ENCODE data around the gene GJC2. TPM values are rescaled to one million over a fixed set of nuclear protein-coding genes. Genes with fewer than 3 reads are reported as not detected.

The GJC2 gene
- total RNA-seq: 10 to 100 TPM; 10.4 to 17.1 TPM
- 10 to 100 TPM; 19.1 to 20.3 TPM for polyA plus RNA-seq (ENCODE audit: insufficient read length in 2 of 2)
- long read RNA-seq, donor 1, transcript GJC2-201 (2 exons, 2,243 nt): major isoform, 15 of 34 reads
- long read RNA-seq, donor 1, partial matches to known transcripts: 19 of 34 reads
- long read RNA-seq, donor 1, other reads (novel, unspliced or antisense): 0 of 34 reads
- long read RNA-seq, donor 2: 0 reads
- long read RNA-seq, donor 3, partial matches to known transcripts: 0 of 3 reads
- long read RNA-seq, donor 3, other reads (novel, unspliced or antisense): 0 of 3 reads
- long read RNA-seq, donor 4, partial matches to known transcripts: 0 of 2 reads
- long read RNA-seq, donor 4, other reads (novel, unspliced or antisense): 0 of 2 reads

GRCh38 chr1:228149406-228150119, at the start of gene GJC2:
TSS of gene GJC2 (plus strand) at chr1:228149930. CDS start at chr1:228157759, 7,829 bp downstream.
- Histone ChIP-seq H3K9me3 (ENCODE audit: control insufficient read depth, insufficient read depth, low read length) (no peaks in the 10 kb centered on the region), H3K4me3 (ENCODE audit: low read depth, low read length) (no peak within 1 kb of the TSS), H3K27ac (ENCODE audit: low read depth, low read length) (peak within 1 kb of the TSS; percentile 40), H3K4me1 (ENCODE audit: control insufficient read depth, insufficient read depth, low read length) (peaks cover 39% of the 10 kb centered on the region), H3K36me3 (ENCODE audit: control insufficient read depth, insufficient read depth, low read length) (peaks cover 83% of the 10 kb centered on the region), H3K27me3 (ENCODE audit: control insufficient read depth, insufficient read depth, low read length) (no peaks in the 10 kb centered on the region)
- DNase-seq (ENCODE audit: low read depth in 4 of 6, low spot score in 6 of 6): no peak
- WGBS (ENCODE audit: insufficient coverage): 50% methylated on average over 16 of the region's 17 CpGs

GRCh38 chr1:228100822-228101613, 48.7 kb upstream of the GJC2 start:
- peaks cover 73% of the 10 kb centered on the region for H3K36me3 ChIP-seq (ENCODE audit: control insufficient read depth, insufficient read depth, low read length)
- peaks cover 23% of the 10 kb centered on the region for H3K4me1 ChIP-seq (ENCODE audit: control insufficient read depth, insufficient read depth, low read length)
- DNase-seq (ENCODE audit: low read depth in 4 of 6, low spot score in 6 of 6): no peak
- WGBS (ENCODE audit: insufficient coverage): 85% methylated on average over 8 of the region's 12 CpGs
- H3K27ac ChIP-seq (ENCODE audit: low read depth, low read length): no peak overlapping the region
- H3K4me3 ChIP-seq (ENCODE audit: low read depth, low read length): no peak overlapping the region
- H3K9me3 ChIP-seq (ENCODE audit: control insufficient read depth, insufficient read depth, low read length): no peaks in the 10 kb centered on the region
- no peaks in the 10 kb centered on the region for H3K27me3 ChIP-seq (ENCODE audit: control insufficient read depth, insufficient read depth, low read length)

GRCh38 chr1:228101614-228101993, 48.1 kb upstream of the GJC2 start:
- Histone ChIP-seq H3K9me3 (ENCODE audit: control insufficient read depth, insufficient read depth, low read length) (no peaks in the 10 kb centered on the region), H3K27me3 (ENCODE audit: control insufficient read depth, insufficient read depth, low read length) (no peaks in the 10 kb centered on the region), H3K36me3 (ENCODE audit: control insufficient read depth, insufficient read depth, low read length) (peaks cover 73% of the 10 kb centered on the region), H3K4me1 (ENCODE audit: control insufficient read depth, insufficient read depth, low read length) (peaks cover 23% of the 10 kb centered on the region), H3K4me3 (ENCODE audit: low read depth, low read length) (peak overlapping the region; percentile 71), H3K27ac (ENCODE audit: low read depth, low read length) (no peak overlapping the region)
- WGBS (ENCODE audit: insufficient coverage): 70% methylated on average over 10 of the region's 15 CpGs
- no peak for DNase-seq (ENCODE audit: low read depth in 4 of 6, low spot score in 6 of 6)

- H3K36me3 ChIP-seq (ENCODE audit: control insufficient read depth, insufficient read depth, low read length): peaks cover 72% of the 10 kb centered on the region
- no peaks in the 10 kb centered on the region for H3K9me3 ChIP-seq (ENCODE audit: control insufficient read depth, insufficient read depth, low read length)
- H3K4me1 ChIP-seq (ENCODE audit: control insufficient read depth, insufficient read depth, low read length): peaks cover 23% of the 10 kb centered on the region
- WGBS (ENCODE audit: insufficient coverage): 5% methylated on average over 68 of the region's 73 CpGs
- no peak overlapping the region for H3K27ac ChIP-seq (ENCODE audit: low read depth, low read length)
- peak overlapping the region; percentile 71 for H3K4me3 ChIP-seq (ENCODE audit: low read depth, low read length)
- DNase-seq (ENCODE audit: low read depth in 4 of 6, low spot score in 6 of 6): peak in 1 of 6 donors; percentile 16
- H3K27me3 ChIP-seq (ENCODE audit: control insufficient read depth, insufficient read depth, low read length): no peaks in the 10 kb centered on the region
Measured at GRCh38 chr1:228101994-228102790, 47.5 kb upstream of the GJC2 start.

GRCh38 chr1:228102791-228103620, 46.7 kb upstream of the GJC2 start, which contains the start of gene C1orf35:
TSS of gene C1orf35 (minus strand) at chr1:228103325. CDS start at chr1:228103227, 98 bp downstream.
- peak; percentile 84 to 98 (median 90) for DNase-seq (ENCODE audit: low read depth in 4 of 6, low spot score in 6 of 6)
- no peaks in the 10 kb centered on the region for H3K27me3 ChIP-seq (ENCODE audit: control insufficient read depth, insufficient read depth, low read length)
- H3K9me3 ChIP-seq (ENCODE audit: control insufficient read depth, insufficient read depth, low read length): no peaks in the 10 kb centered on the region
- peaks cover 72% of the 10 kb centered on the region for H3K36me3 ChIP-seq (ENCODE audit: control insufficient read depth, insufficient read depth, low read length)
- peak within 1 kb of the TSS; percentile 86 for H3K27ac ChIP-seq (ENCODE audit: low read depth, low read length)
- H3K4me1 ChIP-seq (ENCODE audit: control insufficient read depth, insufficient read depth, low read length): peaks cover 29% of the 10 kb centered on the region
- WGBS (ENCODE audit: insufficient coverage): under 1% methylated on average over 104 of the region's 104 CpGs
- H3K4me3 ChIP-seq (ENCODE audit: low read depth, low read length): peak within 1 kb of the TSS; percentile 71

GRCh38 chr1:228104526-228105269, 45.0 kb upstream of the GJC2 start:
- H3K4me3 ChIP-seq (ENCODE audit: low read depth, low read length): no peak overlapping the region
- H3K27me3 ChIP-seq (ENCODE audit: control insufficient read depth, insufficient read depth, low read length): no peaks in the 10 kb centered on the region
- no peak overlapping the region for H3K27ac ChIP-seq (ENCODE audit: low read depth, low read length)
- peaks cover 56% of the 10 kb centered on the region for H3K36me3 ChIP-seq (ENCODE audit: control insufficient read depth, insufficient read depth, low read length)
- H3K9me3 ChIP-seq (ENCODE audit: control insufficient read depth, insufficient read depth, low read length): no peaks in the 10 kb centered on the region
- H3K4me1 ChIP-seq (ENCODE audit: control insufficient read depth, insufficient read depth, low read length): peaks cover 43% of the 10 kb centered on the region
- 72% methylated on average over 7 of the region's 7 CpGs for WGBS (ENCODE audit: insufficient coverage)
- no peak for DNase-seq (ENCODE audit: low read depth in 4 of 6, low spot score in 6 of 6)

- Histone ChIP-seq H3K9me3 (ENCODE audit: control insufficient read depth, insufficient read depth, low read length) (no peaks in the 10 kb centered on the region), H3K4me1 (ENCODE audit: control insufficient read depth, insufficient read depth, low read length) (peaks cover 49% of the 10 kb centered on the region), H3K4me3 (ENCODE audit: low read depth, low read length) (no peak overlapping the region), H3K27me3 (ENCODE audit: control insufficient read depth, insufficient read depth, low read length) (no peaks in the 10 kb centered on the region), H3K27ac (ENCODE audit: low read depth, low read length) (no peak overlapping the region), H3K36me3 (ENCODE audit: control insufficient read depth, insufficient read depth, low read length) (peaks cover 49% of the 10 kb centered on the region)
- no peak for DNase-seq (ENCODE audit: low read depth in 4 of 6, low spot score in 6 of 6)
- 79% methylated on average over 9 of the region's 9 CpGs for WGBS (ENCODE audit: insufficient coverage)
Measured at GRCh38 chr1:228105270-228105995, 44.3 kb upstream of the GJC2 start.
